HepG2 (cell line): ENCODE measurements around the gene USP9Y. TPM values are rescaled to one million over a fixed set of nuclear protein-coding genes. Genes with fewer than 3 reads are reported as not detected.

Experiments
- HMG20B ChIP-seq: conservative IDR thresholded peaks from 2 replicates; pipeline ENCODE4 v1.6.1; 2016; ENCODE audit warnings: missing genetic modification reagents, missing compliant biosample characterization
- MAFK ChIP-seq, 2 experiments: IDR thresholded peaks in 1 of 2; conservative IDR thresholded peaks in 1 of 2; 2 replicates each; pipeline ENCODE4 v1.6.1; 2011; ENCODE audit warnings: improper control_type of control experiment in 2 of 2, low read length in 2 of 2
- MTF2 ChIP-seq: sonication (generic); formaldehyde crosslinking; IDR thresholded peaks from 2 replicates; pipeline ENCODE4 v1.5.0; 2020; ENCODE audit warnings: missing genetic modification reagents, borderline replicate concordance
- RFXAP ChIP-seq: sonication (generic); formaldehyde crosslinking; IDR thresholded peaks from 2 replicates; pipeline ENCODE4 v1.4.0; 2020; ENCODE audit warnings: missing genetic modification reagents, borderline replicate concordance
- SIX1 ChIP-seq: sonication (generic); formaldehyde crosslinking; IDR thresholded peaks from 2 replicates; pipeline ENCODE4 v1.4.0; 2020; ENCODE audit warnings: missing genetic modification reagents, borderline replicate concordance
- SPEN ChIP-seq: sonication (generic); formaldehyde crosslinking; IDR thresholded peaks from 2 replicates; pipeline ENCODE4 v1.5.1; 2020; ENCODE audit warnings: low read depth, mild to moderate bottlenecking, missing genetic modification reagents
- TRIM24 ChIP-seq: sonication (generic); formaldehyde crosslinking; IDR thresholded peaks from 2 replicates; pipeline ENCODE4 v1.8.0; 2022; ENCODE audit warnings: mild to moderate bottlenecking, missing genetic modification reagents
- ZBTB8A ChIP-seq: sonication (generic); formaldehyde crosslinking; IDR thresholded peaks from 2 replicates; pipeline ENCODE4 v1.4.0; 2020; ENCODE audit warnings: mild to moderate bottlenecking, low read depth, missing genetic modification reagents, borderline replicate concordance
- ZNF205 ChIP-seq: IDR thresholded peaks from 2 replicates; pipeline ENCODE4 v1.6.1; 2018; ENCODE audit warnings: missing biosample characterization, missing genetic modification reagents
- ZNF556 ChIP-seq: sonication (generic); formaldehyde crosslinking; IDR thresholded peaks from 2 replicates; pipeline ENCODE4 v1.4.0; 2020; ENCODE audit warnings: mild to moderate bottlenecking, missing genetic modification reagents, borderline replicate concordance
- ZNF557 ChIP-seq: sonication (generic); formaldehyde crosslinking; IDR thresholded peaks from 2 replicates; pipeline ENCODE4 v1.4.0; 2020; ENCODE audit warnings: missing genetic modification reagents
- ZNF605 ChIP-seq: sonication (generic); formaldehyde crosslinking; IDR thresholded peaks from 2 replicates; pipeline ENCODE4 v1.8.0; 2022; ENCODE audit warnings: mild to moderate bottlenecking, missing genetic modification reagents
- ZNF737 ChIP-seq: sonication (generic); formaldehyde crosslinking; IDR thresholded peaks from 2 replicates; pipeline ENCODE4 v1.5.0; 2020; ENCODE audit warnings: missing genetic modification reagents, mild to moderate bottlenecking, borderline replicate concordance
- ZNF790 ChIP-seq: sonication (generic); formaldehyde crosslinking; IDR thresholded peaks from 2 replicates; pipeline ENCODE4 v1.8.0; 2022; ENCODE audit warnings: missing genetic modification reagents, mild to moderate bottlenecking, borderline replicate concordance
- ZNF792 ChIP-seq: IDR thresholded peaks from 2 replicates; pipeline ENCODE4 v1.6.1; 2016
- ZNF878 ChIP-seq: sonication (generic); formaldehyde crosslinking; IDR thresholded peaks from 2 replicates; pipeline ENCODE4 v1.8.1; 2023; ENCODE audit warnings: mild to moderate bottlenecking, missing genetic modification reagents, moderate library complexity
- ZSCAN25 ChIP-seq: sonication (generic); formaldehyde crosslinking; IDR thresholded peaks from 2 replicates; pipeline ENCODE4 v1.8.0; 2022; ENCODE audit warnings: mild to moderate bottlenecking, missing genetic modification reagents
- polyA plus RNA-seq, 8 experiments: library from polyadenylated mRNA; depleted of rRNA in 3 of 8; stranded (reverse) in 7 of 8; unstranded in 1 of 8; fragments of >200 nt; fragmentation: Illumina TruSeq in 4 of 8; extraction: Trizol in 4 of 8; gene quantifications; 2 replicates each; pipeline versions ENCODE4 v1.2.1 to v1.2.3, GENCODE V29; 2011 to 2016; ENCODE audit warnings: low read depth in 4 of 8, missing spikeins in 1 of 8, mixed read lengths in 1 of 8; ENCODE audit not compliant: insufficient read depth in 1 of 8
- total RNA-seq, 5 experiments: library from RNA; depleted of rRNA; stranded (reverse); fragments of >200 nt; fragmentation: Illumina TruSeq; extraction: Trizol; gene quantifications; 2 replicates each; pipeline ENCODE4 v1.2.3, GENCODE V29; 2016; ENCODE audit warnings: low read depth in 1 of 5
- TF ChIP-seq, protein P1 (sequence below): sonication (generic); formaldehyde crosslinking; IDR thresholded peaks from 2 replicates; pipeline ENCODE4 v1.5.1; 2020; ENCODE audit warnings: mild to moderate bottlenecking, missing genetic modification reagents, moderate library complexity
- TF ChIP-seq, protein P2 (sequence below): sonication (generic); formaldehyde crosslinking; conservative IDR thresholded peaks from 2 replicates; pipeline ENCODE4 v1.8.0; 2022; ENCODE audit warnings: missing genetic modification reagents
- TF ChIP-seq, protein P3 (sequence below): sonication (generic); formaldehyde crosslinking; IDR thresholded peaks from 2 replicates; pipeline ENCODE4 v1.4.0; 2020; ENCODE audit warnings: missing genetic modification reagents, borderline replicate concordance

Gene USP9Y
- total and polyA plus RNA-seq, 2 of the 13 experiments (the other 11 are each of a cell fraction or from before 2014, with no cell fraction given) = 14.6 to 41.9 TPM

DNA sequence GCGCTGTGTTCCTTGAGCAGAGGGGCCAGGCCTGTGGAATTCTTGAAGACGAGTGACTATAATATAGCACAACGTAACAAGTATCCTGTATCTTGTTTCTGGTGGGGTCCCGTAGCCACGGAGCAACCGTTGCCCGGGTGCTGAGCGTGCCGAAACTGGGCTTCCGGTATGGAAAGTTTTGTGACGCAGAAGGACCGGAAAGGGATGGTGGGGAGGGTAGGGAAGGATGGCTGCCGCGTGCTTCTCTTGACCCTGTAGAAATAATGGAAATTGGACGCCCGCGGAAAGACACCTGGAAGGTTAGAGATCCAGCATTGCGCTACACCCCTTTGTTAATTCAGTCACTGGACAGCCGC, 204.5 kb downstream of the USP9Y start (continued):
- TF ChIP-seq, protein P1, sequence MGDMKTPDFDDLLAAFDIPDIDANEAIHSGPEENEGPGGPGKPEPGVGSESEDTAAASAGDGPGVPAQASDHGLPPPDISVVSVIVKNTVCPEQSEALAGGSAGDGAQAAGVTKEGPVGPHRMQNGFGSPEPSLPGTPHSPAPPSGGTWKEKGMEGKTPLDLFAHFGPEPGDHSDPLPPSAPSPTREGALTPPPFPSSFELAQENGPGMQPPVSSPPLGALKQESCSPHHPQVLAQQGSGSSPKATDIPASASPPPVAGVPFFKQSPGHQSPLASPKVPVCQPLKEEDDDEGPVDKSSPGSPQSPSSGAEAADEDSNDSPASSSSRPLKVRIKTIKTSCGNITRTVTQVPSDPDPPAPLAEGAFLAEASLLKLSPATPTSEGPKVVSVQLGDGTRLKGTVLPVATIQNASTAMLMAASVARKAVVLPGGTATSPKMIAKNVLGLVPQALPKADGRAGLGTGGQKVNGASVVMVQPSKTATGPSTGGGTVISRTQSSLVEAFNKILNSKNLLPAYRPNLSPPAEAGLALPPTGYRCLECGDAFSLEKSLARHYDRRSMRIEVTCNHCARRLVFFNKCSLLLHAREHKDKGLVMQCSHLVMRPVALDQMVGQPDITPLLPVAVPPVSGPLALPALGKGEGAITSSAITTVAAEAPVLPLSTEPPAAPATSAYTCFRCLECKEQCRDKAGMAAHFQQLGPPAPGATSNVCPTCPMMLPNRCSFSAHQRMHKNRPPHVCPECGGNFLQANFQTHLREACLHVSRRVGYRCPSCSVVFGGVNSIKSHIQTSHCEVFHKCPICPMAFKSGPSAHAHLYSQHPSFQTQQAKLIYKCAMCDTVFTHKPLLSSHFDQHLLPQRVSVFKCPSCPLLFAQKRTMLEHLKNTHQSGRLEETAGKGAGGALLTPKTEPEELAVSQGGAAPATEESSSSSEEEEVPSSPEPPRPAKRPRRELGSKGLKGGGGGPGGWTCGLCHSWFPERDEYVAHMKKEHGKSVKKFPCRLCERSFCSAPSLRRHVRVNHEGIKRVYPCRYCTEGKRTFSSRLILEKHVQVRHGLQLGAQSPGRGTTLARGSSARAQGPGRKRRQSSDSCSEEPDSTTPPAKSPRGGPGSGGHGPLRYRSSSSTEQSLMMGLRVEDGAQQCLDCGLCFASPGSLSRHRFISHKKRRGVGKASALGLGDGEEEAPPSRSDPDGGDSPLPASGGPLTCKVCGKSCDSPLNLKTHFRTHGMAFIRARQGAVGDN = peak; percentile 62
- TF ChIP-seq ZNF792 (CRISPR knock-in tag) (no peak), MAFK (conservative IDR thresholded peaks at IDR 0.05 in 1 of 2, IDR thresholded peaks at IDR 0.05 in 1 of 2; ENCODE audit: low read length in 2 of 2) (no peak), ZBTB8A (CRISPR knock-in tag) (no peak), ZNF737 (CRISPR knock-in tag) (no peak), MTF2 (CRISPR knock-in tag) (no peak), ZSCAN25 (CRISPR knock-in tag) (no peak), SIX1 (CRISPR knock-in tag) (no peak), ZNF790 (CRISPR knock-in tag) (no peak), RFXAP (CRISPR knock-in tag) (no peak), ZNF556 (CRISPR knock-in tag) (no peak), HMG20B (CRISPR knock-in tag) (no peak), ZNF205 (no peak), SPEN (CRISPR knock-in tag) (no peak), ZNF605 (no peak), TRIM24 (CRISPR knock-in tag) (no peak), ZNF557 (CRISPR knock-in tag) (no peak), ZNF878 (no peak)
- TF ChIP-seq, protein P2, sequence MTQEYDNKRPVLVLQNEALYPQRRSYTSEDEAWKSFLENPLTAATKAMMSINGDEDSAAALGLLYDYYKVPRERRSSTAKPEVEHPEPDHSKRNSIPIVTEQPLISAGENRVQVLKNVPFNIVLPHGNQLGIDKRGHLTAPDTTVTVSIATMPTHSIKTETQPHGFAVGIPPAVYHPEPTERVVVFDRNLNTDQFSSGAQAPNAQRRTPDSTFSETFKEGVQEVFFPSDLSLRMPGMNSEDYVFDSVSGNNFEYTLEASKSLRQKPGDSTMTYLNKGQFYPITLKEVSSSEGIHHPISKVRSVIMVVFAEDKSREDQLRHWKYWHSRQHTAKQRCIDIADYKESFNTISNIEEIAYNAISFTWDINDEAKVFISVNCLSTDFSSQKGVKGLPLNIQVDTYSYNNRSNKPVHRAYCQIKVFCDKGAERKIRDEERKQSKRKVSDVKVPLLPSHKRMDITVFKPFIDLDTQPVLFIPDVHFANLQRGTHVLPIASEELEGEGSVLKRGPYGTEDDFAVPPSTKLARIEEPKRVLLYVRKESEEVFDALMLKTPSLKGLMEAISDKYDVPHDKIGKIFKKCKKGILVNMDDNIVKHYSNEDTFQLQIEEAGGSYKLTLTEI (CRISPR knock-in tag) = no peak
- TF ChIP-seq, protein P3, sequence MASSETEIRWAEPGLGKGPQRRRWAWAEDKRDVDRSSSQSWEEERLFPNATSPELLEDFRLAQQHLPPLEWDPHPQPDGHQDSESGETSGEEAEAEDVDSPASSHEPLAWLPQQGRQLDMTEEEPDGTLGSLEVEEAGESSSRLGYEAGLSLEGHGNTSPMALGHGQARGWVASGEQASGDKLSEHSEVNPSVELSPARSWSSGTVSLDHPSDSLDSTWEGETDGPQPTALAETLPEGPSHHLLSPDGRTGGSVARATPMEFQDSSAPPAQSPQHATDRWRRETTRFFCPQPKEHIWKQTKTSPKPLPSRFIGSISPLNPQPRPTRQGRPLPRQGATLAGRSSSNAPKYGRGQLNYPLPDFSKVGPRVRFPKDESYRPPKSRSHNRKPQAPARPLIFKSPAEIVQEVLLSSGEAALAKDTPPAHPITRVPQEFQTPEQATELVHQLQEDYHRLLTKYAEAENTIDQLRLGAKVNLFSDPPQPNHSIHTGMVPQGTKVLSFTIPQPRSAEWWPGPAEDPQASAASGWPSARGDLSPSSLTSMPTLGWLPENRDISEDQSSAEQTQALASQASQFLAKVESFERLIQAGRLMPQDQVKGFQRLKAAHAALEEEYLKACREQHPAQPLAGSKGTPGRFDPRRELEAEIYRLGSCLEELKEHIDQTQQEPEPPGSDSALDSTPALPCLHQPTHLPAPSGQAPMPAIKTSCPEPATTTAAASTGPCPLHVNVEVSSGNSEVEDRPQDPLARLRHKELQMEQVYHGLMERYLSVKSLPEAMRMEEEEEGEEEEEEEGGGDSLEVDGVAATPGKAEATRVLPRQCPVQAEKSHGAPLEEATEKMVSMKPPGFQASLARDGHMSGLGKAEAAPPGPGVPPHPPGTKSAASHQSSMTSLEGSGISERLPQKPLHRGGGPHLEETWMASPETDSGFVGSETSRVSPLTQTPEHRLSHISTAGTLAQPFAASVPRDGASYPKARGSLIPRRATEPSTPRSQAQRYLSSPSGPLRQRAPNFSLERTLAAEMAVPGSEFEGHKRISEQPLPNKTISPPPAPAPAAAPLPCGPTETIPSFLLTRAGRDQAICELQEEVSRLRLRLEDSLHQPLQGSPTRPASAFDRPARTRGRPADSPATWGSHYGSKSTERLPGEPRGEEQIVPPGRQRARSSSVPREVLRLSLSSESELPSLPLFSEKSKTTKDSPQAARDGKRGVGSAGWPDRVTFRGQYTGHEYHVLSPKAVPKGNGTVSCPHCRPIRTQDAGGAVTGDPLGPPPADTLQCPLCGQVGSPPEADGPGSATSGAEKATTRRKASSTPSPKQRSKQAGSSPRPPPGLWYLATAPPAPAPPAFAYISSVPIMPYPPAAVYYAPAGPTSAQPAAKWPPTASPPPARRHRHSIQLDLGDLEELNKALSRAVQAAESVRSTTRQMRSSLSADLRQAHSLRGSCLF = no peak
